Bronchial epithelial cell (primary cell): ENCODE measurements around the gene STK32A. TPM values are rescaled to one million over a fixed set of nuclear protein-coding genes. Genes with fewer than 3 reads are reported as not detected.

Experiments
- DNase-seq: peaks from one replicate; pipeline ENCODE4 v3.0.0-alpha.2; 2010; ENCODE audit warnings: low read depth
- FAIRE-seq: peaks from 2 replicates; lab custom pipeline; 2011; peaks lifted over from hg19 to GRCh38; lab: Jason Lieb, UNC
- H3K27me3 ChIP-seq: 2 replicates; pipeline ENCODE4 v1.5.1; 2011; ENCODE audit warnings: low read length; ENCODE audit not compliant: control insufficient read depth, insufficient read depth
- H3K36me3 ChIP-seq: 2 replicates; pipeline ENCODE4 v1.5.1; 2011; ENCODE audit warnings: low read length; ENCODE audit not compliant: control insufficient read depth, insufficient read depth
- H3K4me3 ChIP-seq: 2 replicates; pipeline ENCODE4 v1.5.1; 2011; ENCODE audit warnings: mild to moderate bottlenecking, low read depth, low read length, control low read depth
- CTCF ChIP-seq: IDR thresholded peaks from 2 replicates; pipeline ENCODE4 v1.5.1; 2011; ENCODE audit warnings: mild to moderate bottlenecking, moderate library complexity, low read length, control low read depth, inconsistent platforms; ENCODE audit not compliant: insufficient read depth, severe bottlenecking
- total RNA-seq: library from RNA; depleted of rRNA; stranded (reverse); fragments of >200 nt; gene quantifications from 2 replicates; pipeline ENCODE4 v1.2.1, GENCODE V29; 2014

Gene STK32A
- total RNA-seq, 1 donor from 2014 or later: 5.5 TPM

DNA sequence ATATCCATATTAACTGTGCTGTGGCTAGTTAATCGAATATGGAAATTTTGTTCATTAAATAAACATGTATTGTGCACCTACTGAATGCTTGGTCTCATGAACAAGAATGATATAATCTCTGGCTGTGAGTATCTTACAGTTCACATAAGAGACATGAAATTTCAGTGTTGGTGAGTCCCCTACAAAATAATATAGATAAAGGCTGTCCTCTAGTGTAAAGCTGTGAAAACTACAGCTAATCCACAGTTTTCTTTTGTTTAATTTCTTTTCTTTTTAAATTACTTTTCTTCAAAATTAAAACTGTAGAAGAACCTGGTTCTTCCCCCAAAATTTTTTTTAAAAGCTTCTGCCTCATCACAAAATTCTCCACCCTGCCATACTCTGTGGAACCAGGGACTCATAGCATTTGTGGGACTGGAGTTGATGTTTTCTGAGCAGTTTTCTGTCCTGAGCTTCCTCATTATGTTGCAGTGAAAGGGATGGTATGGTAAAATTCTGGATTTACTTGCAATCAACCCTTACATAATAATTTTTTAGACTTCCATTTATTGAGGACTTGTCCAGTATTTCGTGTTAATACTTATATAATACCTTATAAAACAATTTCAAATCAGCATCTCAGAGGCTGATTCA, 135.0 kb downstream of the STK32A start:
- Histone ChIP-seq H3K4me3 (no peak overlapping the region), H3K36me3 (no peaks in the 10 kb centered on the region), H3K27me3 (no peaks in the 10 kb centered on the region)
- peak; percentile 53 for TF ChIP-seq CTCF
- FAIRE-seq (no peak), DNase-seq (peak; percentile 36)

DNA sequence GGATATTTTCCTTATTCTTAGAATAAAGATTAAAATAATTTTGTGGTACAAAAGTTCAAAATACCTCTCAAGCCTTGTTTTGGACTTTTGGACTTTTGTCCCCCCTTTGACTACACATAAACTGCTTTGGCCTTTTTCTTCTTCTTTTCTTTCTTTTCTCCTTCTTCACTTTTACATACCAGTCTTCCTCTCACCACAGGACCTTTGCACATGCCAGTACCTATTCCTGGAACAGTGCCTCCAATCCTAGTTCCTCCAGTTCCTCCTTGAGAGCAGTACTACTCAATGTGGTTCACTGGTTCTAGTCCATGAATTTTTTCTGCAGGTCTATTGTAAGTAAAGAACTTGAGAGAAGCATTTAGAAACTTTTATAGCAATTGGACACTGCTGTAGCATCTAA, 136.5 kb downstream of the STK32A start:
- H3K27me3 ChIP-seq: no peaks in the 10 kb centered on the region
- H3K36me3 ChIP-seq: no peaks in the 10 kb centered on the region
- no peak overlapping the region for H3K4me3 ChIP-seq
- no peak for TF ChIP-seq CTCF
- FAIRE-seq (no peak), DNase-seq (no peak)

DNA sequence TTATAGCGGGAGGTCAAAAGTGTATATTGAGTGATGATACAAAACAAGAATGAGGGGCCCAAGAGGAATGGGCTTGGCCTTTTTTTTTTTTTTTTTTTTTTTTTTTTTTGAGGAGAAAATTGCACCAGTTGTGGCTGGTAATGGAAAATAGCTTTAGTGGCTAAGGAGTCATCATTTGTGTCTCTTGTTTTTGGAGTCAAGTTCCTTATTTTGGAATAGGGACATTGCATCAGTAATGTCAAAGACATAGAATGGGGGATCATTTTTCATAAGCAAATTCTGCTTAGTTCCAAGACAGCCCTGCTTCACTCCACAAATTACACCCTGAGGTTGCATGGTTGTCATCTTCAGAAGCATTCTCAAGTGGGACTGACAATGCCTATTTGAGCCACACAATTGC, 137.4 kb downstream of the STK32A start:
- Histone ChIP-seq H3K4me3 (no peak overlapping the region), H3K27me3 (no peaks in the 10 kb centered on the region), H3K36me3 (no peaks in the 10 kb centered on the region)
- FAIRE-seq (no peak), DNase-seq (no peak)
- no peak for TF ChIP-seq CTCF

- Histone ChIP-seq H3K36me3 (no peaks in the 10 kb centered on the region), H3K4me3 (no peak overlapping the region), H3K27me3 (no peaks in the 10 kb centered on the region)
- FAIRE-seq (no peak), DNase-seq (no peak)
- no peak for TF ChIP-seq CTCF
These were observed 138.5 kb downstream of the STK32A start for GRCh38 chr5:147373328-147373727.

- no peak for DNase-seq
- FAIRE-seq: no peak
- Histone ChIP-seq H3K4me3 (no peak overlapping the region), H3K36me3 (no peaks in the 10 kb centered on the region), H3K27me3 (no peaks in the 10 kb centered on the region)
- no peak for TF ChIP-seq CTCF
These were observed 140.3 kb downstream of the STK32A start for GRCh38 chr5:147375151-147375550.

DNA sequence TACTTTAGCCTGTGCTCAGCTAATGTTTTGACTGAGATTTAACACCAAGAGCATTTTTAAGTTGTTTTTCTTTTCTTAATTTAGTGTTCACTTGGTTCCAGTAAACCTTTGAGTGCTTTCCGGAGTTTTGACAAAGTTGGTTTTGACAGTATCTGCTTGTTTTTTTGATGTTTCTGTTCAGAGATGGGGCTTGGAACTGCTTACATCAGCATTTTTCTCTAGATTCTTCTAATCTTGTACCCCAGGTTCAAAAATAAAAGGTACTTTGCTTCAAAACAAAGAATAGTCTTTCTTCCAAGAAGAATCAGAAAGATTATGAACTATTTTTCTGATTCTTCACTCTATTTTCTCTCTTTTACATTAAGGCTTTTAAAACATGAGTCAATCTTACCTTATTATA, 142.9 kb downstream of the STK32A start:
- FAIRE-seq: no peak
- no peak for TF ChIP-seq CTCF
- DNase-seq: no peak
- H3K27me3 ChIP-seq: no peaks in the 10 kb centered on the region
- no peak overlapping the region for H3K4me3 ChIP-seq
- H3K36me3 ChIP-seq: no peaks in the 10 kb centered on the region
